GM12878 (cell line): ENCODE measurements around the gene TOMM22. TPM values are rescaled to one million over a fixed set of nuclear protein-coding genes. Genes with fewer than 3 reads are reported as not detected.

ENCODE experiments used
- ATAC-seq: fragments of 200-7000 bp; cut with Tn5 transposase; 3 replicates; pipeline ENCODE4 v1.9.1; 2020; ENCODE audit warnings: mild to moderate bottlenecking, moderate library complexity
- BruUV-seq: library from RNA; stranded (reverse); fragments of 400-500 nt; replicated peaks from 2 replicates; lab custom pipeline; 2021; lab: Mats Ljungman, UMichigan
- CTCF ChIA-PET: fragments of 300-600 bp; sonication (Branson Sonifier 250); formaldehyde crosslinking; extraction: SDS; loops from one replicate; lab custom pipeline; 2021; ENCODE audit warnings: inconsistent platforms; lab: Yijun Ruan, JAX
- POLR2A ChIA-PET: fragments of 350-600 bp; formaldehyde crosslinking; extraction: SDS; loops from one replicate; lab custom pipeline; 2021; ENCODE audit warnings: inconsistent platforms; lab: Charles Lee
- RAD21 ChIA-PET: fragments of 300-600 bp; sonication (Branson Sonifier 250); formaldehyde crosslinking; loops from one replicate; lab custom pipeline; 2023; ENCODE audit warnings: antibody characterized with exemption; ENCODE audit not compliant: unreplicated experiment; lab: Charles Lee
- SMC1A ChIA-PET: fragments of 300-600 bp; sonication (Branson Sonifier 250); formaldehyde crosslinking; loops from one replicate; lab custom pipeline; 2023; ENCODE audit not compliant: unreplicated experiment, uncharacterized antibody; lab: Charles Lee
- DNase-seq: peaks from one replicate; pipeline ENCODE4 v3.0.0-alpha.2; 2011; ENCODE audit warnings: low read depth, low spot score
- FAIRE-seq: peaks from 3 replicates; lab custom pipeline; 2011; peaks lifted over from hg19 to GRCh38; lab: Jason Lieb, UNC
- H2AFZ ChIP-seq: 2 replicates; pipeline ENCODE4 v1.6.0; 2011; ENCODE audit warnings: low read depth, low read length, control low read depth; ENCODE audit not compliant: control insufficient read depth
- H3K27ac ChIP-seq: 2 replicates; pipeline ENCODE4 v1.5.1; 2011; ENCODE audit warnings: control low read depth; ENCODE audit not compliant: control insufficient read depth, insufficient read depth
- H3K27me3 ChIP-seq, 2 experiments: replicated peaks in 1 of 2; 2 replicates each; pipeline versions ENCODE4 v1.6.0 to v1.6.1; 2011; ENCODE audit warnings: low read length in 1 of 2; ENCODE audit not compliant: control insufficient read depth in 2 of 2, insufficient read depth in 2 of 2
- H3K36me3 ChIP-seq, 2 experiments: 2 replicates each; pipeline ENCODE4 v1.5.1; 2011; ENCODE audit warnings: low read length in 1 of 2; ENCODE audit not compliant: control insufficient read depth in 2 of 2, insufficient read depth in 2 of 2
- H3K4me1 ChIP-seq: 2 replicates; pipeline ENCODE4 v1.6.1; 2011; ENCODE audit warnings: mild to moderate bottlenecking, low read length, moderate library complexity, mixed read lengths; ENCODE audit not compliant: control insufficient read depth, insufficient read depth
- H3K4me2 ChIP-seq: 2 replicates; pipeline ENCODE4 v1.6.0; 2011; ENCODE audit warnings: control low read depth; ENCODE audit not compliant: control insufficient read depth, insufficient read depth
- H3K4me3 ChIP-seq: fragments of 200-600 bp; sonication (generic); 2 replicates; pipeline ENCODE4 v1.5.1; 2016
- H3K79me2 ChIP-seq: 2 replicates; pipeline ENCODE4 v1.6.0; 2011; ENCODE audit warnings: low read length; ENCODE audit not compliant: control insufficient read depth, insufficient read depth
- H3K9ac ChIP-seq: 2 replicates; pipeline ENCODE4 v1.8.0; 2011; ENCODE audit warnings: low read length, control low read depth, mixed read lengths; ENCODE audit not compliant: control insufficient read depth, insufficient read depth
- H3K9me3 ChIP-seq: replicated peaks from 3 replicates; pipeline ENCODE4 v1.5.1; 2011; ENCODE audit warnings: mild to moderate bottlenecking, low read length; ENCODE audit not compliant: control insufficient read depth, insufficient read depth
- H4K20me1 ChIP-seq: 2 replicates; pipeline ENCODE4 v1.6.0; 2011; ENCODE audit not compliant: control insufficient read depth, insufficient read depth
- ASH2L ChIP-seq: fragments of 300-600, 200-600 bp; sonication (generic); IDR thresholded peaks from 2 replicates; pipeline ENCODE4 v1.6.1; 2017; ENCODE audit warnings: low read depth, mild to moderate bottlenecking, borderline replicate concordance
- IKZF1 ChIP-seq: fragments of 450-650 bp; conservative IDR thresholded peaks from 2 replicates; pipeline ENCODE4 v1.6.1; 2017; ENCODE audit warnings: antibody characterized with exemption, mild to moderate bottlenecking
- MEF2A ChIP-seq: IDR thresholded peaks from 2 replicates; pipeline ENCODE4 v1.6.1; 2011; ENCODE audit warnings: low read depth, mild to moderate bottlenecking, low read length, moderate library complexity; ENCODE audit not compliant: insufficient read depth
- NFYA ChIP-seq: IDR thresholded peaks from 2 replicates; pipeline ENCODE4 v1.6.1; 2011; ENCODE audit warnings: low read depth, mild to moderate bottlenecking, low read length, improper control_type of control experiment, borderline replicate concordance
- RFX5 ChIP-seq: IDR thresholded peaks from 2 replicates; pipeline ENCODE4 v1.6.1; 2011; ENCODE audit warnings: low read depth, low read length, improper control_type of control experiment
- SMARCA5 ChIP-seq: fragments of 450-650 bp; IDR thresholded peaks from 2 replicates; pipeline ENCODE4 v1.6.1; 2017; ENCODE audit warnings: mild to moderate bottlenecking
- STAT1 ChIP-seq: fragments of 450-650 bp; conservative IDR thresholded peaks from 2 replicates; pipeline ENCODE4 v1.6.1; 2014; ENCODE audit warnings: antibody characterized with exemption, mild to moderate bottlenecking
- WGBS: methylation state at CpG from one replicate; pipeline ENCODE4 v1.1.6; 2016; ENCODE audit warnings: low lambda C conversion rate; ENCODE audit not compliant: insufficient replicate concordance, insufficient coverage; ENCODE audit errors: missing lambda C conversion rate; 5-methylcytosine and 5-hydroxymethylcytosine counted together
- in situ Hi-C: fragments of 300-500 bp; cut with MboI; formaldehyde crosslinking; loops from 9 replicates; pipeline ENCODE4 v1.14.3; 2018; ENCODE audit warnings: mixed read lengths
- intact Hi-C: fragments of 100-400 bp; cut with micrococcal nuclease; formaldehyde crosslinking; loops from one replicate; pipeline ENCODE4 v1.14.2; 2022; ENCODE audit not compliant: unreplicated experiment
- polyA plus RNA-seq, 11 experiments: library from polyadenylated mRNA; depleted of rRNA in 4 of 11; unstranded in 6 of 11; stranded (reverse) in 5 of 11; fragments of >200 nt; fragmentation: Nextera tagmentation in 4 of 11; fragmentation: Illumina TruSeq in 1 of 11; extraction: Ambion mirVana in 4 of 11; extraction: Trizol in 1 of 11; gene quantifications; 1 replicate in 1 of 11; 2 replicates in 10 of 11; pipeline versions ENCODE4 v1.2.1 to v1.2.3, GENCODE V29; 2011 to 2016; ENCODE audit warnings: inconsistent platforms in 2 of 11, missing spikeins in 2 of 11, low read depth in 1 of 11
- total RNA-seq, 4 experiments: library from RNA; depleted of rRNA in 3 of 4; stranded (reverse); fragments of >200 nt in 3 of 4; fragmentation: Illumina TruSeq in 1 of 4; extraction: Trizol in 1 of 4; gene quantifications; 2 replicates each; pipeline versions ENCODE4 v1.2.1 to v1.2.3, GENCODE V29; 2013 to 2021
- TF ChIP-seq, protein P1 (sequence below): fragments of 450-650 bp; IDR thresholded peaks from 2 replicates; pipeline ENCODE4 v1.6.1; 2017; ENCODE audit warnings: antibody characterized with exemption, mild to moderate bottlenecking, moderate library complexity
- TF ChIP-seq, protein P2 (sequence below): fragments of 150-350 bp; IDR thresholded peaks from 2 replicates; pipeline ENCODE4 v1.6.1; 2014; ENCODE audit warnings: mild to moderate bottlenecking, low read depth, low read length

The TOMM22 gene
- total and polyA plus RNA-seq, 10 of the 15 experiments (the other 5 are each of a cell fraction or from before 2014, with no cell fraction given) = 37.6 to 197 (median 94.9) TPM

DNA sequence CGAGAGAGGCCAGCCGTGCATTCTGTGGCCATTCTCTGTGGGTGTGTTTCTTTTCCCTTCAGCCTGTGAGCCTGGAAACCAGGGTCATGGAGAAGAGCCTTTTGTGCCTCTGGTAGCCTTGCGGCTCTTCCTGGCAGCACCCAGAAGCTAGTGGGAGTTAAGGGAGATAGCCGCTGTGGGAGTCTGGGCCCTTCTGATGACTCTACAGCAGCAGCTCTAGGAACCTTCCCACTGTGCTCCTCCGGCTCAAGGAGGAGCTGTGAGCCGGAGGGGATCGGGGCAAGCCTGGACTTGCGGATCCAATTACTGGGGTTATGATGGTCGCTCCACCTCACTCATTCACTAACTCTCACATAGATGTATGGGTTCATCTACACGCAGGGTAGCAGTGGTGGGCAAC is 34.5 kb downstream of the TOMM22 start:
- intact Hi-C loops = no loop called here
- H3K27me3 ChIP-seq = no peaks in the 10 kb centered on the region
- H3K4me1 ChIP-seq = no peaks in the 10 kb centered on the region; the same call in 1 of the 2 replicates
- H2AFZ ChIP-seq = no peak overlapping the region
- TF ChIP-seq RFX5 (no peak), MEF2A (no peak), ASH2L (no peak), SMARCA5 (no peak), IKZF1 (no peak), NFYA (no peak), STAT1 (no peak)
- TF ChIP-seq, protein P1, sequence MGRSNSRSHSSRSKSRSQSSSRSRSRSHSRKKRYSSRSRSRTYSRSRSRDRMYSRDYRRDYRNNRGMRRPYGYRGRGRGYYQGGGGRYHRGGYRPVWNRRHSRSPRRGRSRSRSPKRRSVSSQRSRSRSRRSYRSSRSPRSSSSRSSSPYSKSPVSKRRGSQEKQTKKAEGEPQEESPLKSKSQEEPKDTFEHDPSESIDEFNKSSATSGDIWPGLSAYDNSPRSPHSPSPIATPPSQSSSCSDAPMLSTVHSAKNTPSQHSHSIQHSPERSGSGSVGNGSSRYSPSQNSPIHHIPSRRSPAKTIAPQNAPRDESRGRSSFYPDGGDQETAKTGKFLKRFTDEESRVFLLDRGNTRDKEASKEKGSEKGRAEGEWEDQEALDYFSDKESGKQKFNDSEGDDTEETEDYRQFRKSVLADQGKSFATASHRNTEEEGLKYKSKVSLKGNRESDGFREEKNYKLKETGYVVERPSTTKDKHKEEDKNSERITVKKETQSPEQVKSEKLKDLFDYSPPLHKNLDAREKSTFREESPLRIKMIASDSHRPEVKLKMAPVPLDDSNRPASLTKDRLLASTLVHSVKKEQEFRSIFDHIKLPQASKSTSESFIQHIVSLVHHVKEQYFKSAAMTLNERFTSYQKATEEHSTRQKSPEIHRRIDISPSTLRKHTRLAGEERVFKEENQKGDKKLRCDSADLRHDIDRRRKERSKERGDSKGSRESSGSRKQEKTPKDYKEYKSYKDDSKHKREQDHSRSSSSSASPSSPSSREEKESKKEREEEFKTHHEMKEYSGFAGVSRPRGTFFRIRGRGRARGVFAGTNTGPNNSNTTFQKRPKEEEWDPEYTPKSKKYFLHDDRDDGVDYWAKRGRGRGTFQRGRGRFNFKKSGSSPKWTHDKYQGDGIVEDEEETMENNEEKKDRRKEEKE = no peak
- TF ChIP-seq, protein P2, sequence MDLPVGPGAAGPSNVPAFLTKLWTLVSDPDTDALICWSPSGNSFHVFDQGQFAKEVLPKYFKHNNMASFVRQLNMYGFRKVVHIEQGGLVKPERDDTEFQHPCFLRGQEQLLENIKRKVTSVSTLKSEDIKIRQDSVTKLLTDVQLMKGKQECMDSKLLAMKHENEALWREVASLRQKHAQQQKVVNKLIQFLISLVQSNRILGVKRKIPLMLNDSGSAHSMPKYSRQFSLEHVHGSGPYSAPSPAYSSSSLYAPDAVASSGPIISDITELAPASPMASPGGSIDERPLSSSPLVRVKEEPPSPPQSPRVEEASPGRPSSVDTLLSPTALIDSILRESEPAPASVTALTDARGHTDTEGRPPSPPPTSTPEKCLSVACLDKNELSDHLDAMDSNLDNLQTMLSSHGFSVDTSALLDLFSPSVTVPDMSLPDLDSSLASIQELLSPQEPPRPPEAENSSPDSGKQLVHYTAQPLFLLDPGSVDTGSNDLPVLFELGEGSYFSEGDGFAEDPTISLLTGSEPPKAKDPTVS = no peak
- no TSS peak for BruUV-seq
- in situ Hi-C loops = no loop called here
- no peak for FAIRE-seq
- H3K4me3 ChIP-seq = no peak overlapping the region
- ChIA-PET CTCF (interaction anchor here (2.6 kb wide), 1 partner anchor 9 kb away, joined by 7 read pairs; no protein-coding TSS in a partner anchor), RAD21 (no interaction called here), SMC1A (no interaction called here), POLR2A (interaction anchor here (0.5 kb wide), 1 partner anchor 12 kb away, joined by 3 read pairs; no protein-coding TSS in a partner anchor)
- H3K36me3 ChIP-seq = peaks cover 26 to 37% of the 10 kb centered on the region in 2 experiments
- ATAC-seq = no peak
- H3K79me2 ChIP-seq = peaks cover 35% of the 10 kb centered on the region
- no peaks in the 10 kb centered on the region for H3K9me3 ChIP-seq
- no peak overlapping the region for H3K4me2 ChIP-seq
- WGBS = 99% methylated on average over 10 of the region's 10 CpGs
- no peak overlapping the region for H3K27ac ChIP-seq
- no peak overlapping the region for H3K9ac ChIP-seq
- H4K20me1 ChIP-seq = peaks cover 12% of the 10 kb centered on the region
- no peak for DNase-seq
